Measurements from ENCODE around the gene ASXL1.

Gene ASXL1

DNA sequence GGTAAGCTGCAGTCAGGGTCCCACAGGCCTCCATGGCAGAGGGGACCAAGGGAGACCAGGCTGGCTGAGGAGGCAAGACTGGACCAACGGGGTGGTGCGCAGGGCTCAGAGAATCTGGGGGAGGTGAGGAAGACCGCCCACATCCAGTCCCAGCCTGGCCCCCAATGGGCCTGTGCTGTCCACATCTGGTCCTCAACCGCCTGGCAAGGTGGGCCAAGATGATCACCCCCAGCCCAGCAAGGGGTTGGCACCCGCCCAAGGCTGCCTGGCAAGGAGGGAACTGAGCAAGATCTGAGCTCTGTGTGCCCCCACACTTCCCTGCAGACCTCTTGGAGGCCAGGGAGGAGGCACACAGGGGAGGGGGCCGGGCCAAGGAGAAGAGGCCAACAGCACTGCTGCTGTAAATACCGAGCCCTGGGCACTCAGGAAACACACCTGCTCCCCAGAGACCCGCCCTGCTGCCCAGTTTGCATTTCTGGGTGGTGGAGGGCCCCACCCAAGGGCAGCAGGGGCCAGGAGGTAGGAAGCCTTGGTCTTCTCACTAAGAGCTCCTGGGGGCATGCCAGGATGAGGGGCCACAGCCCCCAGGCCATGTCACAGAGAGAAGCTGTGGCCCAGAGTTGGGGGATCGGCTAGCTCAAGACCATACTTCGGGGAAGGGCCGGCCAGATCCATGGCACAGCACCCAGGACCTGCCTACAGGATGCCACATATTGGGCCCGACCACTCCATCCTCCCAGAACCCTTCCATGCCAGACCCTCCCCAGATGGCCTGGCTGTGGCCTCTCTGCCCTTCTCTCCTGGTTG is 109.6 kb downstream of the ASXL1 start:
- Histone ChIP-seq H3K27me3 (ENCODE audit: insufficient read depth, low read depth, severe bottlenecking) (no peaks in the 10 kb centered on the region), H3K27ac (peak overlapping the region; percentile 79), H3K36me3 (peaks cover 59% of the 10 kb centered on the region), H3K9me3 (ENCODE audit: severe bottlenecking) (no peaks in the 10 kb centered on the region), H3K4me3 (ENCODE audit: low read depth, low read length) (no peak overlapping the region)
- TF ChIP-seq, protein P1, sequence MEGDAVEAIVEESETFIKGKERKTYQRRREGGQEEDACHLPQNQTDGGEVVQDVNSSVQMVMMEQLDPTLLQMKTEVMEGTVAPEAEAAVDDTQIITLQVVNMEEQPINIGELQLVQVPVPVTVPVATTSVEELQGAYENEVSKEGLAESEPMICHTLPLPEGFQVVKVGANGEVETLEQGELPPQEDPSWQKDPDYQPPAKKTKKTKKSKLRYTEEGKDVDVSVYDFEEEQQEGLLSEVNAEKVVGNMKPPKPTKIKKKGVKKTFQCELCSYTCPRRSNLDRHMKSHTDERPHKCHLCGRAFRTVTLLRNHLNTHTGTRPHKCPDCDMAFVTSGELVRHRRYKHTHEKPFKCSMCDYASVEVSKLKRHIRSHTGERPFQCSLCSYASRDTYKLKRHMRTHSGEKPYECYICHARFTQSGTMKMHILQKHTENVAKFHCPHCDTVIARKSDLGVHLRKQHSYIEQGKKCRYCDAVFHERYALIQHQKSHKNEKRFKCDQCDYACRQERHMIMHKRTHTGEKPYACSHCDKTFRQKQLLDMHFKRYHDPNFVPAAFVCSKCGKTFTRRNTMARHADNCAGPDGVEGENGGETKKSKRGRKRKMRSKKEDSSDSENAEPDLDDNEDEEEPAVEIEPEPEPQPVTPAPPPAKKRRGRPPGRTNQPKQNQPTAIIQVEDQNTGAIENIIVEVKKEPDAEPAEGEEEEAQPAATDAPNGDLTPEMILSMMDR (IDR thresholded peaks at IDR 0.05; ENCODE audit: low read depth, low read length): no peak
- DNase-seq: no peak

DNA sequence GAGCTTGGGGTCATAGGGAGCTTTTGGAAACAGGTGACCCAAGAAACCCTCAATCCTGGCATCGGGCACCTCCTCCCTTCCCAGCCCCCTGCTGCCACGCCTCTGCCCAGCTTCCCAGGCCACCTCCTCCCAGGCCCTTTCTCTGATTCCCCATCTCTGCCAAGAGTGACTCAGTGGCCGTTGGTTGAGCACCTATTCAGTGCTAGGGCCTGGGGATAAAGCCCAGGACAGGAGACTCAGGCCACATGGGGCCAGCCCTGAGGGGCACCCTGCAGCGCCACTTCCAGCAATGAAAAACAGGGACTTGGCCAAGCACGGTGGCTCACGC is 110.1 kb downstream of the ASXL1 start:
- no peaks in the 10 kb centered on the region for H3K27me3 ChIP-seq (ENCODE audit: insufficient read depth, low read depth, severe bottlenecking)
- no peak overlapping the region for H3K27ac ChIP-seq
- no peak for DNase-seq
- TF ChIP-seq, protein P1 (IDR thresholded peaks at IDR 0.05; ENCODE audit: low read depth, low read length): no peak
- peaks cover 60% of the 10 kb centered on the region for H3K36me3 ChIP-seq
- H3K4me3 ChIP-seq (ENCODE audit: low read depth, low read length): no peak overlapping the region
- H3K9me3 ChIP-seq (ENCODE audit: severe bottlenecking): no peaks in the 10 kb centered on the region

DNA sequence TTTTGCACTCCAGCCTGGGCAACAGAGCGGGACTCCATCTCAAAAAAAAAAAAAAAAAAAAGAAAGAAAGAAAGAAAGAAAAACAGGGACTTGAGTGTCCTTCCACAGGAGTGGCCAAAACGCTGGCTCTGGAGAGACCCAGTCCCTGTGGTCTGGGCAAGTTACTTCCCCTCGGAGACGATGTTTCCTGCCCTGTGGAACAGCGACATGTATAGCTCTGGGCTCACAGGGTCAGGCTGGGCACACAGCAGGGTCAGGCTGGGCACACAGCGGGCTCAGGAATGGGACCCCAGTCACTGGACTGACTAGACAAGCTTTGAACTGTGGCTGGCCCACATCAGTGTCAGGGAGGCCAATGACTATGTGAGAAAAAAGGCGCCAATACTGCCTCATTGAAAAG is 110.7 kb downstream of the ASXL1 start:
- H3K27me3 ChIP-seq (ENCODE audit: insufficient read depth, low read depth, severe bottlenecking): no peaks in the 10 kb centered on the region
- no peak overlapping the region for H3K4me3 ChIP-seq (ENCODE audit: low read depth, low read length)
- peaks cover 61% of the 10 kb centered on the region for H3K36me3 ChIP-seq
- DNase-seq: no peak
- no peak overlapping the region for H3K27ac ChIP-seq
- H3K9me3 ChIP-seq (ENCODE audit: severe bottlenecking): no peaks in the 10 kb centered on the region
- TF ChIP-seq, protein P1 (IDR thresholded peaks at IDR 0.05; ENCODE audit: low read depth, low read length): no peak

DNA sequence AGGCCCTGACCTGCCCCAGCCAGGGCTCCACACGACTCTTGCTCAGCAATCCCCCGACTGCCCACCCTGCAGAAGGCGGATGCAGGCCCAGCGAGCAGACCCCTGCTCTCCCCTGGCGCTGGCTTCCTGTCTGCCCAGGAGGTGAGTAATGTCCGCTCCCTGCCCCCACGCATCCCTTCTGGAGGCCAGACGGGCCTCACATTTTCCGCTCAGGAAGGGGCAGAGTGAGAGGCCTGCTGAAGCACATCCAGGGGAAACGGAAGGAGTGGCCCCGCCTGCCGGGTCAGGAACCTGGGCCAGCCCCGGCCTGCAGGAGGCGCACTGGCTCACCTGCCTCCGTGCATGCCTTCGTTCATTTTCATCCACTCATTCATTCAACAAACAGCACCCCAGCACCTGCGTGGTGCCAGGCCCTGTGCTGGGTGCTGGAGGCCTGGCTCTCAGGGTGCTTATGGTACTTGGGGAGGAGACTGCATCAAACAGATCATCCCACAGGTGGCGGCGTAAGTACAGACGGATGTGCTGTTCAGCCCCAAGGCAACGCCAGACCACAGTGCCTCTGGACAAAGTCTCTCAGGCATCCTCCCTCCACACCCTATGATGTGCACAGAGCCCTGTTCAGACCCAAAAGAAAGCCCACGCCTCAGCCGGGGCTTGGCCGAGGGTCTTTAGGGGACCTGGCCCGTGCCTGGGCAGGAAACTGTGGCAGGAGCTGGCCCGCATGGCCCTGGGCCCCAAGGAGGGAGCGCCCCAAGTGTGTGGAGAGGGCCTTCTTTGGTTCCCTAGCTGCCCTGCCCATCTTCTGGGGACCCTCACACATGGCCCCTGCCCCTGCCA is 112.1 kb downstream of the ASXL1 start:
- no peak overlapping the region for H3K4me3 ChIP-seq (ENCODE audit: low read depth, low read length)
- TF ChIP-seq, protein P1 (IDR thresholded peaks at IDR 0.05; ENCODE audit: low read depth, low read length): peak; percentile 65
- H3K36me3 ChIP-seq: peaks cover 63% of the 10 kb centered on the region
- DNase-seq: peak; percentile 66
- H3K27ac ChIP-seq: no peak overlapping the region; the same call in 1 of the 2 replicates
- no peaks in the 10 kb centered on the region for H3K27me3 ChIP-seq (ENCODE audit: insufficient read depth, low read depth, severe bottlenecking)
- H3K9me3 ChIP-seq (ENCODE audit: severe bottlenecking): no peaks in the 10 kb centered on the region

DNA sequence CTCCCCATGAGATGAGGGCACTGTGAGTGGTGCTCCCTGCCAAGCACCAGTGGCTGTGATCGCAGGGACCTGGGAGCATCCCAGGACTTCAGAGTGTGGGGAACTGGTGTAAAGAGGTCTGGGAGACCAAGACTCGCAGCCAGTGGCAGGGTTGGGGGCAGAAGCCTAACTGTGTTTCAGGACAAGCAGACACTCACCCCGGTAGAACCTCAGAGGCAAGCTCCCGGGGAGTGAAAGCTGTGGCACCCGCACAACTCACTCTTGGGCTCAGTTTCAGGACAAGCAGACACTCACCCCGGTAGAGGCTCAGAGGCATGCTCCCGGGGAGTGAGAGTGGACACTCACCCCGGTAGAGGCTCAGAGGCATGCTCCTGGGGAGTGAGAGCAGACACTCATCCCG is 112.8 kb downstream of the ASXL1 start:
- H3K4me3 ChIP-seq (ENCODE audit: low read depth, low read length): no peak overlapping the region
- no peaks in the 10 kb centered on the region for H3K9me3 ChIP-seq (ENCODE audit: severe bottlenecking)
- TF ChIP-seq, protein P1 (IDR thresholded peaks at IDR 0.05; ENCODE audit: low read depth, low read length): no peak
- no peaks in the 10 kb centered on the region for H3K27me3 ChIP-seq (ENCODE audit: insufficient read depth, low read depth, severe bottlenecking)
- DNase-seq: no peak
- H3K36me3 ChIP-seq: peaks cover 58% of the 10 kb centered on the region
- no peak overlapping the region; the same call in 1 of the 2 replicates for H3K27ac ChIP-seq

Measured in WERI-Rb-1 (cell line).